ENCODE measurements around the gene UBE2E2.
"Not testable (repeated sequence)": the region's sequence is repeated elsewhere in the genome, so short reads cannot be mapped to it uniquely, and the experiment has no call there.

- TF ChIP-seq CTCF (IDR thresholded peaks at IDR 0.05); EZH2 (IDR thresholded peaks at IDR 0.05; ENCODE audit: borderline replicate concordance, insufficient read depth, low read depth, low read length, poor library complexity, severe bottlenecking): not testable (repeated sequence)
Measured at GRCh38 chr3:23349444-23349843, 146.3 kb downstream of the UBE2E2 start.

All from B cell (primary cell).